CD8-positive, alpha-beta memory T cell (primary cell): Measurements from ENCODE around the gene DMRTC2. TPM values are rescaled to one million over a fixed set of nuclear protein-coding genes. Genes with fewer than 3 reads are reported as not detected.

Experiments
- CTCF ChIA-PET: fragments of 350-600 bp; sonication (Branson Sonifier 250); formaldehyde crosslinking; loops from one replicate; lab custom pipeline; 2021; ENCODE audit warnings: antibody characterized with exemption; lab: Charles Lee
- POLR2A ChIA-PET: fragments of 350-600 bp; sonication (Branson Sonifier 250); formaldehyde crosslinking; loops from one replicate; lab custom pipeline; 2021; ENCODE audit warnings: antibody characterized with exemption; lab: Charles Lee
- DNase-seq, 5 donors: peaks; one replicate each; pipeline versions ENCODE4 v3.0.0 to v3.0.0-alpha.2; 2020 to 2022; ENCODE audit warnings: mixed read lengths in 1 of 5
- H3K27ac ChIP-seq: one replicate; pipeline ENCODE4 v1.7.0; 2013; ENCODE audit warnings: low read depth, mild to moderate bottlenecking, low read length, moderate library complexity
- H3K27me3 ChIP-seq: 2 replicates; pipeline ENCODE4 v1.7.0; 2013; ENCODE audit warnings: low read length, mild to moderate bottlenecking; ENCODE audit not compliant: insufficient read depth, poor library complexity, severe bottlenecking
- H3K36me3 ChIP-seq: 2 replicates; pipeline ENCODE4 v1.7.0; 2013; ENCODE audit warnings: mild to moderate bottlenecking, low read length, moderate library complexity; ENCODE audit not compliant: insufficient read depth
- H3K4me1 ChIP-seq: 2 replicates; pipeline ENCODE4 v1.7.0; 2013; ENCODE audit warnings: mild to moderate bottlenecking, low read length, moderate library complexity; ENCODE audit not compliant: insufficient read depth
- H3K4me3 ChIP-seq: 2 replicates; pipeline ENCODE4 v1.7.0; 2013; ENCODE audit warnings: mild to moderate bottlenecking, low read length
- H3K9me3 ChIP-seq: 2 replicates; pipeline ENCODE4 v1.7.0; 2013; ENCODE audit warnings: mild to moderate bottlenecking, low read length
- H3K27ac Mint-ChIP-seq, 8 donors: one replicate each; pipeline ENCODE4 v1.8.0; 2020 to 2021; ENCODE audit warnings: mixed read lengths in 8 of 8, mild to moderate bottlenecking in 6 of 8, inconsistent platforms in 3 of 8, moderate library complexity in 3 of 8
- H3K27me3 Mint-ChIP-seq, 2 donors: one replicate each; pipeline ENCODE4 v1.8.0; 2020 to 2021; ENCODE audit warnings: mixed read lengths in 2 of 2, mild to moderate bottlenecking in 1 of 2, moderate library complexity in 1 of 2
- H3K36me3 Mint-ChIP-seq, 3 donors: one replicate each; pipeline ENCODE4 v1.8.0; 2020 to 2021; ENCODE audit warnings: mixed read lengths in 3 of 3, inconsistent platforms in 1 of 3, mild to moderate bottlenecking in 1 of 3
- H3K4me1 Mint-ChIP-seq, 3 donors: one replicate each; pipeline ENCODE4 v1.8.0; 2020 to 2021; ENCODE audit warnings: mixed read lengths in 3 of 3, inconsistent platforms in 1 of 3, mild to moderate bottlenecking in 1 of 3
- H3K4me3 Mint-ChIP-seq, 7 donors: one replicate each; pipeline ENCODE4 v1.8.0; 2020 to 2021; ENCODE audit warnings: mixed read lengths in 7 of 7, mild to moderate bottlenecking in 6 of 7, moderate library complexity in 4 of 7, inconsistent platforms in 2 of 7
- H3K9me3 Mint-ChIP-seq, 5 donors: one replicate each; pipeline ENCODE4 v1.8.0; 2020 to 2022; ENCODE audit warnings: mixed read lengths in 5 of 5, mild to moderate bottlenecking in 3 of 5, moderate library complexity in 2 of 5, inconsistent platforms in 1 of 5
- polyA plus RNA-seq: library from polyadenylated mRNA; unstranded; fragments of 300-500 nt; fragmentation: Illumina TruSeq; gene quantifications from one replicate; pipeline ENCODE4 v1.2.3, GENCODE V29; 2021
- total RNA-seq, 2 experiments: library from RNA; stranded (reverse); gene quantifications; one replicate each; pipeline ENCODE4 v1.2.3, GENCODE V29; 2021

DMRTC2 gene
- total and polyA plus RNA-seq, 3 experiments from 2014 or later, result not detected

DNA sequence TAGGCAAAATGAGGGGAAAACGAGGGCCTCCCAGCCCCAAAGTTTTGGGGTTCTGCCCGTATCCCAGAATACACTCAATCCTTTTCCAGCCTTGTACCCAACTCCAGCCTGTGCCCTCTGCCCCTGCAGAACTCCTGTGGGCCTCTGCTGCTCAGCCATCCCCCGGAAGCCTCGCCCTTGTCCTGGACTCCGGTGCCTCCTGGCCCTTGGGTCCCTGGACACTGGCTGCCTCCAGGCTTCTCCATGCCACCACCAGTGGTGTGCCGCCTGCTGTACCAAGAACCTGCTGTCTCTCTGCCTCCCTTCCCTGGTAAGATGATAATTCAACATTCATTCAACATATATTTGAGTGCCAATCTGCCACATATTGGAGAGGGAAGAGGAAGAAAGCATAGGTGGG is 3.8 kb downstream of the DMRTC2 start:
- H3K4me3 Mint-ChIP-seq, result no peak overlapping the region
- ChIA-PET POLR2A (no interaction called here), CTCF (interaction anchor here (1.6 kb wide), 2 partner anchors 9 to 11 kb away, joined by 4 to 5 read pairs; partner anchors contain the start of gene RPS19)

DNA sequence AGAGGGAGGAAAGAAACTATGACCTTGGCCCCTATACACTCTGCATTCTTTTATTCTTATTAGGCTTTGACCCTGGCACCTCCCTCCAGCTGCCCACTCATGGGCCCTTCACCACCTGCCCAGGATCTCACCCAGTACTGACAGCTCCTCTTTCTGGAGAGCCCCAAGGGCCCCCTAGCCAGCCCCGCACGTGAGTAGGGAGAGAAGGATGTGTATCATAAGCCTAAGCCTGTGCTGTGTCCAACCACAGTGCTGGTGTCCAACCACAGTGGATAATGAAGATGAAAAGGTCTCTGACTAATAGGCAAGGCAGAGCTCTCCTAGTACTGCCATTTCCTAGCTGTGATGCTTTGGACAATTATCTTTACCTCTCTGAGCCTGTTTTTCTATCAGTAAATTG is 4.2 kb downstream of the DMRTC2 start:
- ChIA-PET POLR2A (interaction anchor here (0.6 kb wide), 1 partner anchor 469 kb away, joined by 3 read pairs; no protein-coding TSS in a partner anchor), CTCF (interaction anchor here (1.6 kb wide), 2 partner anchors 9 to 10 kb away, joined by 4 to 5 read pairs; partner anchors contain the start of gene RPS19)
- Histone ChIP-seq H3K9me3 (no peaks in the 10 kb centered on the region), H3K36me3 (no peaks in the 10 kb centered on the region), H3K4me3 (no peak overlapping the region), H3K27me3 (no peaks in the 10 kb centered on the region), H3K4me1 (no peaks in the 10 kb centered on the region), H3K27ac (no peak overlapping the region)
- Mint-ChIP-seq H3K27me3 (peaks cover 0 to 4% of the 10 kb centered on the region in 2 donors), H3K9me3 (no peaks in the 10 kb centered on the region), H3K4me1 (no peaks in the 10 kb centered on the region), H3K27ac (no peak overlapping the region), H3K36me3 (no peaks in the 10 kb centered on the region), H3K4me3 (no peak overlapping the region)
- no peak for DNase-seq

More for the DNA sequence above, 3.8 kb downstream of the DMRTC2 start:
- DNase-seq, result no peak
- no peak overlapping the region for H3K4me3 ChIP-seq
- no peak overlapping the region for H3K27ac ChIP-seq
- no peaks in the 10 kb centered on the region for H3K36me3 ChIP-seq
- peaks cover 0 to 4% of the 10 kb centered on the region in 2 donors for H3K27me3 Mint-ChIP-seq
- H3K27me3 ChIP-seq, result no peaks in the 10 kb centered on the region
- no peaks in the 10 kb centered on the region for H3K36me3 Mint-ChIP-seq
- no peaks in the 10 kb centered on the region for H3K9me3 Mint-ChIP-seq
- no peaks in the 10 kb centered on the region for H3K4me1 ChIP-seq
- no peak overlapping the region for H3K27ac Mint-ChIP-seq
- H3K4me1 Mint-ChIP-seq, result no peaks in the 10 kb centered on the region
- no peaks in the 10 kb centered on the region for H3K9me3 ChIP-seq

DNA sequence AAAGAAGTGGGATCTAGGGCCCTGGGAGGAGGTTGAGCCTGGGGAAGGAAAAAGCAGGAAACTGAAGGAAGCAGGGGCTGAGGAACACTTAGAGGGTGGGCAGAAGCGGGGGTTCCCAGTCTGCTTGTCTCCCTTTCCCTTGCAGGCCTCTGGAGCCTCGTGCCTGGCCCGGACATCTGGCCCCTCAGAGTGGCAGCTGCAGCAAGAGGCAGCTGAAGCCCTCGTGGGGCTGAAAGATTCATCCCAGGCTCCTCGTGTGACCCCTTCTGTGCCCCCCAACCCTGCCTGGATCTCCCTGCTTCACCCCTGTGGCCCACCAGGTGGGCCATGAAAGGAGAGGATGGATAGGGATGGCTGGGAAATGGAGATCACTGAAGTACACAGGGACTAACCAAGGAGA is 5.5 kb downstream of the DMRTC2 start:
- no peak overlapping the region for H3K4me3 ChIP-seq
- Mint-ChIP-seq H3K9me3 (no peaks in the 10 kb centered on the region), H3K4me3 (no peak overlapping the region), H3K27me3 (peaks cover 5 to 8% of the 10 kb centered on the region in 2 donors), H3K27ac (no peak overlapping the region), H3K36me3 (no peaks in the 10 kb centered on the region), H3K4me1 (no peaks in the 10 kb centered on the region)
- no peak for DNase-seq
- H3K27me3 ChIP-seq, result no peaks in the 10 kb centered on the region
- CTCF ChIA-PET, result interaction anchor here (0.9 to 1.6 kb wide), 3 partner anchors 9 to 14 kb away, joined by 3 to 5 read pairs (median 3); partner anchors contain the start of gene RPS19
- H3K9me3 ChIP-seq, result no peaks in the 10 kb centered on the region
- POLR2A ChIA-PET, result no interaction called here
- no peak overlapping the region for H3K27ac ChIP-seq
- H3K4me1 ChIP-seq, result no peaks in the 10 kb centered on the region
- H3K36me3 ChIP-seq, result no peaks in the 10 kb centered on the region

DNA sequence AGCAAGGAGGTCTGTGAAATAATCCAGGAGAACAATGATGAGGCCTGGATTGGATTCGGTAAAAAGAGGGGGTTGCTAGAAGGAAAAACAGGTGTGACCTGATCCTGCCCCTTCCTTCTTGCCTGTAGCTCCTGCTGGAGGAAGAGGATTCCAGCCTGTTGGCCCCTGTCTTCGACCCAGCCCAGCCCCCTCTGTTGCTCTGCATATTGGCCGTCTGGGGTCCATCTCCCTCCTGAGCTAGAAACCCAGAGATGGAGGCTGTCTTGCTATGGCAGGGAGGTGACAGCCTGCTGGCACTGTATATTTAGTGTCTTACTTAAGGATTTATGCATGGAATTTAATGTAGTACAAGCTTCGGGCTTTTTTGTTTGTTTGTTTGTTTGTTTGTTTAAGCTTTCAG is 6.6 kb downstream of the DMRTC2 start:
- H3K4me3 Mint-ChIP-seq, result no peak overlapping the region
- no peaks in the 10 kb centered on the region for H3K36me3 Mint-ChIP-seq
- H3K27ac Mint-ChIP-seq, result no peak overlapping the region
- Histone ChIP-seq H3K4me1 (no peaks in the 10 kb centered on the region), H3K27me3 (no peaks in the 10 kb centered on the region), H3K36me3 (no peaks in the 10 kb centered on the region), H3K9me3 (no peaks in the 10 kb centered on the region), H3K27ac (no peak overlapping the region), H3K4me3 (no peak overlapping the region)
- no peaks in the 10 kb centered on the region for H3K9me3 Mint-ChIP-seq
- POLR2A ChIA-PET, result interaction anchor here (0.5 kb wide), 1 partner anchor 9 kb away, joined by 7 read pairs; no protein-coding TSS in a partner anchor
- CTCF ChIA-PET, result interaction anchor here (0.7 to 1.7 kb wide), 3 partner anchors 8 to 59 kb away, joined by 3 to 6 read pairs (median 3); partner anchors contain the start of gene RPS19
- peaks cover 5 to 8% of the 10 kb centered on the region in 2 donors for H3K27me3 Mint-ChIP-seq
- H3K4me1 Mint-ChIP-seq, result no peaks in the 10 kb centered on the region
- no peak for DNase-seq

DNA sequence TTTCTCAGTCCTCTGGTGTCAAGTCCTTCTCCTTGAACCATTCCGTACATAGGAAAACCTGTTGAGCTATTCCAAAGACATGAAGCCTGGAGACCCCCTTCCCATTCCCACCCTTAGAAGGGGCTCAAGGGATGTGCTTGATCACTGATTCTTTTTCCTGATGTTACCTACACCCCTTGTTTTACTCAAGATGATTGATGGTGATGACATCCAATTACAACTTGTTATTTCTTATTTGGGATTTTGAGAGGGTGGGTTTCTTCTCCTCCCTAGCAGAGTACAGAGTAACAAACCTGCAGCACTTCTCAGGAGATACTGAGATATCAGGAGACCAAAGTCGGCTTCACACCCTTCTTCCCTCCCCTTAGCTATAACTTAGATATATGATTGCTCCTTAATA is 8.5 kb downstream of the DMRTC2 start:
- H3K9me3 ChIP-seq, result no peaks in the 10 kb centered on the region
- H3K9me3 Mint-ChIP-seq, result no peaks in the 10 kb centered on the region
- peaks cover 8 to 10% of the 10 kb centered on the region in 2 donors for H3K27me3 Mint-ChIP-seq
- H3K36me3 Mint-ChIP-seq, result no peaks in the 10 kb centered on the region
- no peaks in the 10 kb centered on the region for H3K36me3 ChIP-seq
- POLR2A ChIA-PET, result no interaction called here
- no peaks in the 10 kb centered on the region for H3K27me3 ChIP-seq
- no peak overlapping the region for H3K4me3 Mint-ChIP-seq
- no peak overlapping the region for H3K27ac ChIP-seq
- H3K4me3 ChIP-seq, result no peak overlapping the region
- no peaks in the 10 kb centered on the region for H3K4me1 Mint-ChIP-seq
- H3K4me1 ChIP-seq, result no peaks in the 10 kb centered on the region
- DNase-seq, result no peak
- no peak overlapping the region for H3K27ac Mint-ChIP-seq
- CTCF ChIA-PET, result no interaction called here

DNA sequence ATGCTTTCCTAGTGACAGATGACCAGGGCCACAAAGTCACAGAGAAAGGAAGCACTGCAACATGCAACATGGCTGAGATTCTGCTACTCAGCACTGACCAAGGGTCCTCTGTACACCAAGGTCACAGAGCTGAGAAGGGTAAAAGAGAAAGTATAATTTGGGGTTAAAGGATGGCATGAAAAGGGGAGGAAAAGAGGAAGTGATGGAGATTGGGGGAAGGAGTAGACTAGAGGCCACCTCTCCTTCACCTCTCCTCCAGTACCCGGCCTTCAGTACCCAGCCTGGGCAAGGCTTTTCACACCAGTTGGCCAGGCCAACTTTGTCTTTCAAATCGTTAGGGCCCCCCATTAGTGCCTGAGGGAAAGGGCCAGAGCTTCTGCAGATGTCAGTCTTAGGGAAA is 8.9 kb downstream of the DMRTC2 start:
- no peak overlapping the region for H3K27ac Mint-ChIP-seq
- POLR2A ChIA-PET, result no interaction called here
- Histone ChIP-seq H3K36me3 (no peaks in the 10 kb centered on the region), H3K4me1 (peaks cover under 1% of the 10 kb centered on the region), H3K9me3 (no peaks in the 10 kb centered on the region), H3K27me3 (no peaks in the 10 kb centered on the region), H3K27ac (no peak overlapping the region), H3K4me3 (no peak overlapping the region)
- CTCF ChIA-PET, result no interaction called here
- no peaks in the 10 kb centered on the region for H3K9me3 Mint-ChIP-seq
- peaks cover 8 to 10% of the 10 kb centered on the region in 2 donors for H3K27me3 Mint-ChIP-seq
- H3K4me1 Mint-ChIP-seq, result no peaks in the 10 kb centered on the region
- no peak for DNase-seq
- H3K4me3 Mint-ChIP-seq, result no peak overlapping the region
- H3K36me3 Mint-ChIP-seq, result no peaks in the 10 kb centered on the region

DNA sequence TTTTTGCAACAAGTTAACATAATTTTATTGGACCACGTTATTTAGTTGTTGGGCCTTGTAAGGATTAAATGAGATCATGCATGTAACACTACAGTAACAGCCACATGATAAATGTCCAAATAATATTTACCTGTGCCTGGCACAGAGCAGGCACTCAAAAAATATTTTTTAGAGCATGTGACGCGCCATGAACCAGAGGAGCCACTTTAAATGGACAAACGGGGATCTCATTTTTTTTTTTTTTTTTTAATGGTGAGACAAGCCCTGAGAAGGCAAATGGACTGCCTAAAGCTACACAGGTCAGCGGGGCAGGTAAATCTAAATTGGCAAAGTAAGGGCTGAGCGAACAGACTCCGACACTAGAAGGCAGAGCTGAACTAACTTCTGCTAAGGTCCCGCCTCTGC is 14.4 kb downstream of the DMRTC2 start:
- Mint-ChIP-seq H3K27ac (peak overlapping the region; percentile 86 to 100 (median 96)), H3K4me1 (peaks cover 37 to 44% (median 40%) of the 10 kb centered on the region in 3 donors), H3K4me3 (peak overlapping the region; percentile 88 to 99 (median 92)), H3K9me3 (no peaks in the 10 kb centered on the region), H3K36me3 (peaks cover 5 to 43% (median 17%) of the 10 kb centered on the region in 3 donors), H3K27me3 (peaks cover 5 to 10% of the 10 kb centered on the region in 2 donors)
- no peak for DNase-seq
- no peaks in the 10 kb centered on the region for H3K27me3 ChIP-seq
- peak overlapping the region; percentile 79 for H3K4me3 ChIP-seq
- H3K36me3 ChIP-seq, result peaks cover 31% of the 10 kb centered on the region
- POLR2A ChIA-PET, result interaction anchor here (0.7 to 3.7 kb wide), 14 partner anchors 9 to 595 kb away, joined by 3 to 72 read pairs (median 9); partner anchors contain the start of genes ERFL, HNRNPUL1 and RABAC1
- H3K9me3 ChIP-seq, result no peaks in the 10 kb centered on the region
- H3K27ac ChIP-seq, result peak overlapping the region; percentile 93
- CTCF ChIA-PET, result interaction anchor here (0.6 to 4.5 kb wide), 21 partner anchors 8 to 904 kb away, joined by 3 to 85 read pairs (median 5); partner anchors contain the start of genes ARHGEF1 and RABAC1
- peaks cover 42% of the 10 kb centered on the region for H3K4me1 ChIP-seq
